ENCODE measurements around the gene TFR2.
A peak's percentile ranks its signal among the peaks of the same experiment; 100 is the strongest.

The TFR2 gene

DNA sequence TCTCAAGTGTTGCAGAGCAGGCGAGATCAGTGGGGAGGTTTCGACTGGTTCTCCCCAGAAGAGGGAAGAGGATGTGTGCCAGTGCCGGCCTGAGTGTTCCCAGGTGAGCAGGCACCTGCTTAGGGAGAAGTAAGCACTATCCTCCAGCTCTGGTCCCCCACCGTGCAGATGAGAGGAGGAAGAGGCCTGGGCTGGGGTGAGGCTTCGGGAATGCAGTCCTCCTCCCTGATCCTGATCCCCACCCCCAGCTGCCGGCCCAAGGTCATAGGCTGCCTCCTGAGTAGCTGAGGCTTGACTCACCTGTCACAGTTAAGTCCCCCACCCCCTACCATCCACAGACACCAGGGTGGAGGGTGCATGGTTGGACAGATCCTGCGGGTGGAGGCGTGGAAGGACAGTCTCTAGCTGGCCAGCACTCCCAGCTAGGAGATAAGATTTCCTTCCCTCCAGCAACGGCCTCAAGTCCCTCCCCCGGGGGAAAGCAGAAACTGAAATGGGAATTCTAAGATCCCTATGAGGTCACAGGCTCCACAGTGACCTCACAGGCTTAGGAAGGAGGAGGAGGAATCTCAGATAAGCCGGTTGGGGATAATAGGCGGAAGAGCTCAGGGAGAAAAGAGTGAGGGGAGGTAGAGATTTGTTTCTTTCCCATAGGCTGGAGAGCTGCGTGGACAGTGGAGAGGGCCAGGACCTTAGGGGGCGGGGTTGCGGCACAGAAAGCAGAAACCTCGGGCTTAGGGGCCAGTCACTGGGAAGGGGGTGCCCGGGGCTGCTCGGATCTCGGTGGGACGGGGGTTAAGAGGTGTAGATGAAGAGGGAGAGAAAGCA, 56.5 kb downstream of the TFR2 start:
- DNase-seq = no peak

DNA sequence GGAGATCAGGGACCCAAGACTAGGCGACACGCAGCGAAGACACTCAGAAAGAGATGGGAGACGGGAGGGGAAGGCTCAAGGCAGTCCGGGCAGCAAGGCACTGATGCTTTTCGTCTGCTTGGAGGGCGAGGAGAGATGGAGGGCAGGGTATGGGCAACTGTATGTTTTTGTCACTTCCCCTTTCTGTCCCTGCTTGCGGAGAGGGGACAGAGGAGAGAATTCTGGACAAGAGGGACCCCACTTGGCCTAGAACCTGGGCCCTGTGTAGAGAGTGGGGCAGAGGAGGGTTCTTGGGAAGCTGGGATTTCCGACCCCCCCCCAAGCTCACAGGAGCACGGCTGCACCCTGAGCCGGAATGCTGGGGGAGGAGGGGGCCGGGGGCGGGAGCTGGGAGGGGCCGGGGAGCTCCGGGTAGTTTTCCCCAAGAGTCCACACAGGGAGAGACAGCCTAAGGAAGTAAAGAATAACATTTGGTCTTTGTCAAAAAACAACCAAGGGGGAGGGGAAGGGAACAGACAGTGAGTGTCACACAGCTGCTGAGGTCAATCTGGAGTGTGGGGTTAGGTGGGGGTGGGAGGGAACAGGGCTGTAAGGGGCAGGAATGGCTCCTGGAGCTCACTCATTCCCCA, 57.2 kb downstream of the TFR2 start:
- DNase-seq = no peak

DNA sequence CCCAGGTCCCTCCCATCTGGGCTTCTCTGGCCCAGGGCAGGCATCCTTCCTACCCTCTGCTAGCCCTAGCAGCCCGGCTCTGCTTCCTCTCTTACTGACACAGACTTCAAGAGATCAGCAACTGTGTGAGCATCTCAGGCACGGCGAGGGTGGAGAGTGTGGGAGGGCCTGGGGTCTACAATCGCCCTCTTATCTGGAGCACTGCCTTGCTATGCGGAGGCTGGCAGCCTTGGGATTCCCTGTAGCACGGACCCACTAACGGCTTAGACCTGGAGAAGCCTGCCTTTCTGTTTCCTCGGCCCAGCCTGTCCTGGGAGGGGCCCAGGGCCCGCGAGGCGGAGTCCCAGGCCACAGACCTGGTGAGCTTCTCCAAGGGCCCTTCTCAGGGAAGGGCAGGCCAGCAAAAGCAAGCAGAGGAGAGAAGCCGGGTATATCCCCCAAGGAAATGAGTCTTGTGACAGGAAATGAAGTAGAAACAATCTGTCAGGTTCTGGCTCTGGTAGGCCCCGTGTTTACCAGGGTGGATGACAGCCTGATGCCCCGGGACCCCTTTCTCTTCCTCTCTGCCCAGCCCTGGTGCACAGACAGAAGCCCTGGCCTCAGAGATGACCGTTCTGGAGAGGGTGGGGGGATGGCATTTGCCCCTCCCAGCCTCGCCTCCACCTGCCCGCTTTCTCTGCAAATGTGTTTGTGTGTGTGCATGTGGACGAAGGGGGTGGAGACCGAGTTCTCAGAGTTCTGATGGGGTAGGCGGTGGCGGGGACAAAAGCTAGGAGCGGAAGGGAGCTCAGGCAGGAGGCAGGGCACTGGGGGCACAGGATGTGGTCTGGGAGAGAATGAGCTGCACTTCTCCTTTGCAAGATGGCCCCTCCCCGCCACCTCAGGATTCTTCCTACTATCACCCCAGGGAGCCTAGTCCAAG, 58.0 kb downstream of the TFR2 start:
- DNase-seq = peak; percentile 38

DNA sequence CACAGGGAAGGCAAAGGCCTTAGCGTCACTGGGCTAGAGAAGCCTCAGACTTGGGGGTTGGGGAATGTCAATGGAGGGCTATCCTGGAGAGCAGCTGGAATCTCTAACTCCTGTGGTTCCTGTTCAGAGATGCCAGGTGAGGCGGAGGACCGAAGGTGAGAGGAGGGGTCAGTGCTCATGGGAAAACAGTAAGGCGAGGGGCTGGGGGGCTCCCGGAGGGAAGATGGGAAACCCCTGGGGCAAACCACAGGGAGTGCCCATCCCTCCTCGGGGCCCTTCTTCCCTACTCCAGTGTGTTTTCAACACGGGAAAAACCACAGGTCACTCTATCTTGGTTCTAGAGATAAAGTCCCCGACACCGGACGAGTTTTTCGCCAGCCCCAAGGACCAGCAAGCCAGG, 58.7 kb downstream of the TFR2 start:
- DNase-seq = no peak

DNA sequence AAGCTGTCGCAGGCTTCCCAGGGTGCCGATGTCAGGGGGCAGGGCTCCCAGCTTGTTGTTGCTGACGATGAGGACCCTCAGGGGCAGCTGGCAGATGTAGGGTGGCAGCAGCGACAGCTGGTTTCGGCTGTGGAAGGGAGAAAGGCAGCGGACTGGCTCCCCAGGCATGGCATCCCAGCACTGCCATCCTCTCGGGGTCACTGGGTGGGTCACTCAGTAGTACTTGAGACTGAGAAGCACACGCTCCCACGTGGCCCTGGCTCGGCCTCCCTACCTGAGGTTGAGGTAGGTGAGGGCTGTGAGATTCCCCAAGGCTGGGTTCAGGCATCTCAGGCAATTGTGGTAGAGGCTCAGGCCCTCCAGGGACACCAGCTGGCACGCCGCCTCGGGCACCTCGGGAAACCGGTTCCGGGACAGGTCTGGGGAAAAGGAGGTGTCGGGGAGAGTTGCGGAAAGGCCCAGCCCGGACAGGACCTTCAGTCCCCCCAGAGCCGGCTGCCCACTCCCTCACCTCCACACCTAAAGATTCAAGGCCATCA, 59.2 kb downstream of the TFR2 start:
- DNase-seq = no peak

DNA sequence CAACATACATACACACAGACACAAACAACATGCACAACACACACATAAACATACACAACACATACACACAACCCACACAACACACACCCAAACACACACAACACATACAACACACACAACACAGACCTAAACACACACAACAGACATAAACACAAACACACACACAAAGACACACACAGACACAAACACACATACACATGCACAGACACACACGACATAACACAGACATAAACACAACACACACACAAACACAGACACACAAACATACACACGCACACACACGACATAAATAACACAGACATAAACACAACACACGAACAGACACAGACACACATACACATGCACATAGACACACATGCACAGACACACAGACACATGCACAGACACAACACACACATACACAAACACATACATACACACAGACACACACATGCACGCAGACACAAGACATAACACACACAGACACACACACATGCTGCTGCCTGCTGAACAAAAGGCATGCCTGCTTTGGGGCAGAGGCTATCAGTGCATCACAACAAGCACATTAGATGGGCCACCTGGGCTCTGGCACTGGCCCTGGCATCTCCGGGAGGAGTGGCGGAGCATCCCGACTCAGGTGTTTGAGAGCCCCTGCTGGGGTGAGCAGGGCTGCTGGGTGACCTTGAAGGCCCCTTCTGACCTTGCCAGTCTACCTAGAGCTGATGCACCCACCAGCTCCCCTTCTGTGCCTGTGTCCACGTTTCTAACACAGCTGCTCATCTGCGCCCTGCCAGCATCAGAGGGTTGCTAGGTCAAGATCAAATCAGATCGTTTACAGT, 60.7 kb downstream of the TFR2 start:
- DNase-seq = no peak

DNA sequence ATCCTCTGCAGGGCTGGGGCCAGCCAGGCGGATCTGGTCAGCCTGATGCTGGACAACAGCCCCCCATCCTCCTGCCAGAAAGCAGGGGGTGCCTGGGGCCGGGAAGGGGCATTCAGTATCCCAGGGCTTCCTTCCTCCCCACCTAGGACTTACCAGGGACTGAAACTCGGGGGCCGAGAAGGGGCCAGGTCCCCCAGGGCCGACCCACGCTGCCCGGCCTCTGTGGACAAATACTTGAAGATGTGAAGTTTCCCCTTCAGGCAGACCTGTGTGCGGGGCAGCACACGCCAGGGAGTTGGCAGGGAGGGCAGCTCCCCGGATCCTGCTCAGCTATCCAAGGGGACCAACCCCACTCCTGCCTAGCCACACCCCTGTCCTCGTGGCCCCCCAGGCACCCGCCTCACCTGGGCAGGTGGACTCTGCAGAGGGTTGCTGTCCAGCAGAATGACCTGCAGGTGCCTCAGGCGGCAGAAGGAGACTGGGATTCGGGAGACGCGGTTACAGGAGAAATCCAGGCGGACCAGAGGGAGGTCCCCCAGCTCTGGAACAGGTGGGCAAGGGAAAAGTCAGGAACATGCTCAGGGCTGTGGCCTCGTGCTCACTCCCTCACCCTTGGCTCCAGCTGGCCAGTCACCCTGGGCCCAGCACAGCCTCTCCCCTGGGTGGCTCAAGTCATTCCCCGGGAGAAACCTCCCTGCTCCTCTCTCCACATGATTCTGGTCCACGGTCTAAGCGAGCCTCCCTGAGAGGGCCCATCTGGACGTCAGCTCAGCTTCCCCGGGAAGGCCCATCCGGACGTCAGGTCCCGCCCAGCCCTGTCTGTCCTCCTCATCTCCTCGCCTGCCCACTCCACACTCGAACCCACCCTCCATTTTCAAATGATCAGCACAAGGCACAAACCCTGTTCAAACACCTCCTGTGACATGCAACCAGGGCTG, 62.8 kb downstream of the TFR2 start:
- no peak for DNase-seq

DNA sequence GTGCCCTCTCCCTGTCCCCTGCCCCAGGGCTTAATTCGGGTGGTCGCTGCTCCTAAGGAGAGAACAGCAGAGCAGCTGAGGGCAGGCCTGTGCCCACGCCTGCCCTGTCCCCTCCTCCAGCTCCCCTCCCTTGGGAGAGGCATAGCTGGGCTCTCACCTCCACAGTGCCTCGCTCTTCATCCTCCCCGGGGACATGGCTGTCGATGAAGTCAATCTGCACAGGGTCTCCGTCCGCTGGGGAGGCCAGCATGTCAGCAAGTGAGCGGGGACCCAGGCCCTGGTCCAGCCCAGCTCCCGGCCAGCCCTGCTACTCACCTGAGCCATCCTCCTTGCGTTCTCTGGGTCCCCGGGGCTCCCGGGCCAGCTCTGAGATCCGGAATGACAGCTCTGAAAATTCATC, 63.8 kb downstream of the TFR2 start:
- DNase-seq = no peak

DNA sequence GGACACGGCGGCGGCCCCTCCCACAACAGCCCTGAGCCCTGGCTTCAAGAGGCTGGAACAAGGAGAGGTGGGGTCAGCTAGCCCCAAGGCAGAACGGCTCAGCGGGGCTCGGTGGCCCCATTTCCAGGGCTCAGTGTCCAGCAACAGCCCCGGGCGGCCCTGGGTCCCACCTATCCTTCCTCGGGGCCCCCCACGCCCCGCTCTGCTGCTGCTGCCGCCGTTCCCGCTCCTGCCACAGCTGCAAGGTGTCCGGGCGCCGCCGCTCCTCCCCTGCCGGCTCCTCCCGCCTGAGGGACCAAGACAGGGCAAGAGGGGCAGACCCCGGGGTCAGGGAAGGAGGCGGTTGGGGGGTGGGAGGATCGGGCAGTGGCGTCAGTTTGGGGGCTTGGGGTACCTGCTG, 64.2 kb downstream of the TFR2 start:
- no peak for DNase-seq

DNA sequence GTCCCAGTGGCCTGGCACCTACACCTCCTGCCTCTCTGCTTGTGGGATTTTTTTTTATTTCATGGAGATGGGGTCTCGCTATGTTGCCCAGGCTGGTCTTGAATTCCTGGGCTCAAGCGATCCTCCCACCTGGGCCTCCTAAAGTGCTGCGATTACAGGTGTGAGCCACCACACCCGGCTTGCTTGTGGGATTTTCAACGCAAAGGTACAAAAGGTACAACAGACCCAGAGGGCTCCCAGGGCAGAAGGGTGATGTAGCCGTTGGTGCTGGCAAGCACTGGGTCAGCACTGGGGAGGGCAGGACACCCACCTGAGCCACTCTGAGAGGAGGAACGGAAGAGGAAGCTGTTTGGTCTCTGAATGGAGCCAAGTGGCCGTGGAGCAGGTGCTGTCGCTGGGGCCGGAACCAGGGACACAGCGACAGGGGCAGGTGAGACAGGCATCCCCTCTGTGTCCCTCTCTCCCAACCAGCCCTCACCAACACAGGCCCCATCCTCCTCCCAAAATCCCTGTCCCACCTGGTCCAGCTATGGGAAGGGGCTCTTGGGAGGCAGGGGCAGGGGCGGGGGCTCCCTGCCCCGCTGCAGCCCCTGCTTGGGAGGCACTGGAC, 64.9 kb downstream of the TFR2 start:
- no peak for DNase-seq

DNA sequence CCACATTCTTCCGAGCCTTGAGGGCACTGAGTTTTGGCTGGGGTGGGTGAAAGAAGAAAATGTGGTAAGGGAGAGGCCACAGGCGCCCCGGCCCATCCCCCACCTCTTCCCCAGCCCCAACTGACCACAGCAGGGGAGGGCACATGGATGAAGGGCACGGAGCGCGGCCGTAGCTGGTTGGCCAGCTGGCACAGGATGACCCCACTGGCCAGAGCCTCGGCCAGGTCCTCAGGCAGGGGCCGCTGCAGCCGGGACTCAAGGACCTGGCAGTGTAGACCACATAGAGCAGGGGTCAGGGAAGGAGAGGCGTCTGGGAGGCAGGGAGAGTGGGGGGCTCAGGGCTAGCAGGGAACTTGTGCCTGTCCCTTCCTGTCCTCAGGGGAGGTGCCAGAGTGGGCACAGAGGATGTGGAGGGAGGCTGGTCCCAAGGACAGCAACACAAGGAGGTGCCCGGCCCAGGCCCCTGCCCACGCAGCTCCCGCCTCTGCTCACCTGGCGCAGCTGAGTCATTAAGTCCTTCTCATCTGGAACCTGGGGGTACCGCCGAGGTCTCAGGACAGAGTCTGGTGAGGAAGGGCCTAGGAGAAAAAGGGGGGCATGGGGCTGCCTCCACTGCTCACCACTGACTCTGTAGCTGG, 65.5 kb downstream of the TFR2 start:
- DNase-seq = no peak

DNA sequence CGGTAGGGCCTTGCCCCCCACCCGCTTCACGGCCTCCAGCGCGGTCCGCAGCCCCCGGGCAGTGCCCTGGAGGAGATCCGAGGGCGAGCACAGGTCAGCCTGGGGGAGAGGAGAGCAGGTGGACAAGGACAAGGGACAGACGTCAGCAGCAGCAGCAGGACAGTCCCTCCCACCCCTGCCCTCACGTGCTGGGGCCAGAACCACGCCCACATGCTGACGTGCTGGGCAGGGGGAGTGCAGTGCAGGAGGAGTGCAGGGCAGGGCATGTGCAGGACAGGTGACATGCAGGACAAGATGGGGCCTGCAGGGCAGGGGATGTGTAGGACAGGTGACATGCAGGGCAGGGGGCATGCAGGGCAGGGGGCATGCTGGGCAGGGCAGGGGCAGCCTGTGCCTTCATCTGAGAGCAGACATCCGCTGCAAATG, 66.1 kb downstream of the TFR2 start:
- DNase-seq = no peak

DNA sequence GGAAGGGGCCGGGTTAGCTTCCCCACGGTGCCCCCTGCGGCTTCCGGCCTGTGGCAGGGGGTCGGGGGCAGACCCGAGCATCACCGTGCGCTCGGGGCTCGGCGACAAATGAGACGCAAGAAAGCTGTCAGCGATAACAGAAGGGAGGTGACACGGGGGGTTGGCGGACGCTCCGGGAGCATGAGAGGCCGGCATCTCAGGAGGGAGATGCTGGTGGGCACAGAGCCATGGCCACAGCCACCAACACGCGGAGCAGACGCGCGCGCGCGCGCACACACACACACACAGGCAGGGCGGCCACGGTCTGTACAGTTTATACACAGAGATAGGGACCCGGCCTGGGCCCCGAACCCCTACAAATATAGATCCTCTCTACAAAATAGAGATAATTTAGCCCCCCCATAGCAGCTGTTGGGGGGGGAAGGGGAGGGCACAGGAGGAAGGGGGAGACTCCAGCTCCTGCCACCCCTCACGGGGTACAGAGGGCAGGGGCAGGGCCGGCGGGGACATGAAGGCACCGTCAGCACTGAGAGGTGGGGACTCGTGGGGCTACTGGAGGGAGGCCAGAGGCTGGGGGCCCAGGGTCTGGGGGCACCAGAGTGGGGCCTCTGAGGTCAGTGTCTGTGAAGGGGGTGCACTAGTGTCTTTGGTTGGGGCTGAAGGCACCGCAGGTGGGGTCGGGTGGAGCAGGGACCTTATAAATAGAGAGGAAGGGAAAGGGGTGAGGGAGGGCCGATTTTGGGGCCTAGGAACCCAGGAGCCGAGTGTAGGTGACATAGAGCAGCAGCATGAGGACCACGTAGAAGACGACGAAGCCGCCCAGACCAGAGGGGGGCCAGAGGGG, 66.8 kb downstream of the TFR2 start:
- no peak for DNase-seq

DNA sequence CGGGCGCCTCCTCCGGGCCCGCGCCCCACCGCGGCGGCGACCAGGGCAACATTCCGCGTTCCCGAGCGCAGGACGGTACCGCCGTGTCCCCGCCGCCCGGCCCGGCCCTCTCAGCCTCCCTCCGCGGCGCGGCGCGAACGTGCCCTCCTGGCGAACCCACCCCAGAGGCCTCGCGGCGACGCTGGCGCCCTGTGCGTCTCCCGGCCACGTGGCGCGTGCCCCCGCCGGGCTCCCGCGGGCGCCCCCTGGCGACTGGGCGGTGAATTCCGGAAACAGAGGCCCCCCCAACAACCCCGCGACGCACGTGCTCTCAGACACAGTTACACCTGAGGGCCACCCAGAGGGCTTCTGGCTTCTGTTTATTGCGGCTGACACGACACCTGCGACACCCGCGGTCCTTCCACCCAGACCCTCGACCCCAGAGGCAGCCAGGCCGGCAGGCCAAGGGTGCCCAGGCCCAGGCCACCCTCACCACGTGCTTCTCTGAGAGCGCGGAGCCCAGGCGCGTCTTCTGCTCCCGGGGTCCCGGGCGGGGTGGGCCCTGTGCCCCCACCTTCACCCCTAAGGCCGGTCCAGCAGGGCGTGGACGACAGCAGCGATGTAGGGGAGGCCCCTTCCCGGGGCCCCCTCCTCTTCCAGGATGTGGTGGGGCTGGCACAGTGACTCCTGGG, 67.5 kb downstream of the TFR2 start, which contains the start of gene SAP25:
TSS of gene SAP25 (minus strand) at position 210 of the 671 bp plus-strand sequence. CDS start at position 52, 158 bp downstream.
- DNase-seq = no peak

DNA sequence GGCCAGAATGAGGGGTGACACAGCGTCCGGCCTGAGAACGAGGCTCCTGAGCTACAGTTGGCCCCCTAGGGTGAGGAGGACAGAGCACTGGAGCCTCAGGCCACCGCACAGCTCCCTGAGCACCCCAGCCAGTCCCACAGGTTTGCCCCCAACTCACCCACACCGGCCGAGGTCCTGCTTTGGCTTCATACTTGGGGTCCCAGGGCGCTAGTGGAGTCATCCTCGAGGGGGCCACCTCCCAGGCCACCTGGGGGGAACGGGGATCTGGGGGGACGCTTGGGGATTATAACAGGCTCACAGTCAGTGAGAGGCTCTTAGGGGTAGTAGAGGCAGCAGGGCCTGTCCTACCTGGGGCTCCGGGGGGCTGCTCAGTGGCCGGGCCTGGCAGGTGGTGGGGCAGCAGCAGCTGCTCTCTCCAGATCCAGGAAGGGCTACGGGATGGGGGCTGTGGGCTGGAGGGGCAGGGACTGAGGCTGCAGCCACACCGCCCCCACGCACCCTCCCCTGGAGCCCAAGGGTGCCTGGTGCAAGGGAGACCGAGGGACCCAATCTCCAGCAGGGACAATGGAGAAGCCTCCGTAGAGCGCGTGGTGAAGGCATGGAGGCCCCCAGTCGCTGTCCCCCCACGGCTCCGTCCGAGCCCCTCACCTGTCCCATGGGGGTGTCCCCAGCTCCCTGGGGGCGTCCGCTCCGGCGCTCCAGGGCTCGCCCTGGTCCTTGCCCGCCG, 68.2 kb downstream of the TFR2 start:
- DNase-seq = no peak

DNA sequence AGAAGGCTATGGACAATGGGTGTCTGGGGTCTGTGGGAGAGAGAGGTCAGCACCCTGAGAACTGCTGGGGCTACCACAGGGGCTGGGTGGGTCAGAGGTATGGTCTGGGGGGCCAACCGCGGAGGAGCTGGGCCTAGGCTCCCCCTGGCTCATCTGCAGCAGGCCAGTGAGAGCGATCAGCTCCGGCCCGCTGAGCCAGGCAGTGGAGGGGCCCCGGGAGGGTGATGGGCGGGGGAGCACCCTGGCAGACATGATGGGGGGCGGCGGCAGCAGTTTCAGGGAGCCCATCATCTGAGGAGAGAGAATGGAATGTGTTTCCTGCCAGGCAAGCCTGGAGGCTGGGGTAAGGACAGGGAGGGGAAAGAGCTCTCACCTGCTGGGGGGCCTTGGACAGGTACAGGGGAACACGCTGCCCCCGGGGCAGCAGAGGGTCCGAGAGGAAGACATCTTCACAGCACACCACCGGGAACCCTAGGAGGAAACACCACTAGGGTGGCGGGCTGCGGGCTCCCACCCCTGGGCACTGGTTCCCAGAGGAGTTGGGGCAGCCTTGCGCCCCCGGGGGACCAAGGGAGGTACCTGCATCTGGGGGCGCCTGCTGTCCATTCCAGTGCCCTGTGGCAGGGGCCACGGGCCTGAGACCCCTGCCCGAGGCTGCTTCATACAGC, 68.9 kb downstream of the TFR2 start:
- no peak for DNase-seq

DNA sequence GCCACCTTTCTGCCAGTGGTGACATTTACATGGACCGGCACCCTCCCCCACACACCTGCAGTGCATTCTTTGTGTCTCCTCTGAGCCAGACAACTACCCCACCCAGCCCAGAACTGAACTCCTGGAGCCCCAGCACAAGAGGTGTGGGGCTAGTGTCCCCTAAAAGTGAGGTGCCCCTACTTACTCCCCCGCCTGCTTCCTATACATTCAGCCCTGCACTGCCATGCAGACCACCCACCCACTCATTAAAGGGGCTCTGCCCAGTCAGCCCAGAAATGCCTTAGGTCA, 69.6 kb downstream of the TFR2 start:
- no peak for DNase-seq
